Heart left ventricle (tissue), 16 donors: ENCODE measurements around the gene KCNQ1. TPM values are rescaled to one million over a fixed set of nuclear protein-coding genes. Genes with fewer than 3 reads are reported as not detected.

Experiments used
- ATAC-seq, 4 donors: fragments of 200-7000 bp; cut with Tn5 transposase; one replicate each; pipeline ENCODE4 v1.9.1; 2020 to 2022; ENCODE audit warnings: moderate library complexity in 4 of 4, mild to moderate bottlenecking in 3 of 4, moderate number of reproducible peaks in 1 of 4
- DNase-seq, 5 donors: peaks; one replicate each; pipeline ENCODE4 v3.0.0-alpha.2; 2020
- H3K27ac ChIP-seq, 12 donors: fragments of 200-600 bp; sonication (generic) in 4 of 12; one replicate each; pipeline versions ENCODE4 v1.5.0 to v1.8.0; 2016 to 2022; ENCODE audit warnings: mild to moderate bottlenecking in 2 of 12
- H3K27me3 ChIP-seq, 9 donors: fragments of 200-600 bp; sonication (generic) in 2 of 9; one replicate each; pipeline versions ENCODE4 v1.5.1 to v1.8.0; 2016 to 2022; ENCODE audit warnings: mild to moderate bottlenecking in 3 of 9
- H3K36me3 ChIP-seq, 9 donors: fragments of 200-600 bp; sonication (generic) in 2 of 9; one replicate each; pipeline versions ENCODE4 v1.5.0 to v1.8.0; 2018 to 2022; ENCODE audit warnings: mild to moderate bottlenecking in 2 of 9
- H3K4me1 ChIP-seq, 12 donors: fragments of 200-600 bp; sonication (generic) in 4 of 12; one replicate each; pipeline versions ENCODE4 v1.5.0 to v1.8.0; 2016 to 2022; ENCODE audit warnings: mild to moderate bottlenecking in 3 of 12
- H3K4me3 ChIP-seq, 12 donors: fragments of 200-600 bp; sonication (generic) in 4 of 12; one replicate each; pipeline versions ENCODE4 v1.5.0 to v1.8.0; 2017 to 2022; ENCODE audit warnings: mild to moderate bottlenecking in 9 of 12, moderate library complexity in 4 of 12
- H3K9me3 ChIP-seq, 12 donors: fragments of 200-600 bp; sonication (generic) in 4 of 12; one replicate each; pipeline versions ENCODE4 v1.5.0 to v1.8.0; 2016 to 2022; ENCODE audit warnings: mild to moderate bottlenecking in 1 of 12
- CTCF ChIP-seq, 12 donors: fragments of 200-600 bp; sonication (generic) in 4 of 12; IDR thresholded peaks; one replicate each; pipeline versions ENCODE4 v1.5.0 to v1.8.0; 2018 to 2022; ENCODE audit warnings: antibody characterized with exemption in 12 of 12, mild to moderate bottlenecking in 5 of 12
- POLR2A ChIP-seq, 2 donors: fragments of 450-650 bp; IDR thresholded peaks; one replicate each; pipeline ENCODE4 v1.6.1; 2017; ENCODE audit warnings: antibody characterized with exemption in 2 of 2, mild to moderate bottlenecking in 2 of 2, moderate library complexity in 2 of 2
- WGBS, 4 donors: extraction: QIAGEN DNeasy Blood & Tissue Kit in 2 of 4; methylation state at CpG; one replicate each; pipeline versions ENCODE4 v1.1.5 to v1.1.7; 2013 to 2018; 5-methylcytosine and 5-hydroxymethylcytosine counted together
- intact Hi-C, 10 donors: fragments of 100-400 bp; cut with DNase I; formaldehyde crosslinking; loops; one replicate each; pipeline versions ENCODE4 v1.11.1 to v1.14.2; 2022
- polyA plus RNA-seq, 2 donors: library from polyadenylated mRNA; stranded (reverse); fragments of 200-250 nt; gene quantifications; one replicate each; pipeline ENCODE4 v1.2.3, GENCODE V29; 2013
- total RNA-seq, 9 donors: library from RNA; depleted of rRNA in 2 of 9; stranded (reverse); fragments of >200 nt in 2 of 9; fragmentation: NEBNext Ultra II Directional in 3 of 9; extraction: Animal tissue kit (Norgen Biotek cat#: 25700) in 3 of 9; gene quantifications; one replicate each; pipeline versions ENCODE4 v1.1.0 to v1.2.4, GENCODE V29; 2016 to 2023
- donor health status: ischemic (EF 13 %, LVEDD 7.1; RV severe dilation, severe dysfunction).
- donor health status: healthy with polysubstance abuse.
- donor health status: DM: no; HTN: yes; CAD: no.
- donor health status: DM: no; HTN: no; CAD: no.
- donor health status: ischemic (EF 25% LVEDD 6.9; RV normal size, moderate dysfunction).
- donor health status: ischemic (EF 25% LVEDD 5.7; RV mildly dilated, moderate dysfunction).
- donor health status: healthy.
- donor health status: DM: yes; HTN: yes; CAD: no.
- donor health status: ischemic (EF 35%, LVEDD 5.7; RV mildly dilated, moderate dysfunction).
- donor health status: nonischemic (EF 11% LVEDD 7.7; RV severe dilation, severe dysfunction).
- donor health status: DM: yes; HTN: yes; CAD: no.
- donor health status: PGD.
- donor health status: ischemic (EF 29% LVEDD 5.4; RV normal size, mild dysfunction).
- donor health status: nonischemic (EF 23%, LVEDD 6.1; RV moderate dilation, normal function).

KCNQ1 gene
- total and polyA plus RNA-seq, 11 donors: 18.6 to 42.4 (median 31.4) TPM

- WGBS, 4 donors: 30 to 44% (median 36%) methylated on average over 11 to 23 of the region's 23 CpGs
- Histone ChIP-seq H3K9me3 (no peaks in the 10 kb centered on the region), H3K27me3 (no peaks in the 10 kb centered on the region), H3K4me3 (no peak overlapping the region), H3K4me1 (peaks cover 20 to 49% (median 41%) of the 10 kb centered on the region in 12 donors), H3K27ac (peak overlapping the region; percentile 63 to 99 (median 90)), H3K36me3 (no peaks in the 10 kb centered on the region)
- DNase-seq (peak; percentile 24 to 70 (median 37)), ATAC-seq (no peak)
- no peak for TF ChIP-seq CTCF (IDR thresholded peaks at IDR 0.05)
- TF ChIP-seq POLR2A (IDR thresholded peaks at IDR 0.05): no peak
- intact Hi-C loops: loop anchor here in 5 of 10 donors (2.0 to 10.0 kb wide), 6 partner anchors 78 to 245 kb away; partner anchors contain the start of gene CDKN1C (in 3 of the 5)
Measured at GRCh38 chr11:2779981-2780849, 335.4 kb downstream of the KCNQ1 start.

GRCh38 chr11:2780850-2781407 lies 336.1 kb downstream of the KCNQ1 start:
- H3K27me3 ChIP-seq: no peaks in the 10 kb centered on the region
- TF ChIP-seq CTCF (IDR thresholded peaks at IDR 0.05) (no peak), POLR2A (IDR thresholded peaks at IDR 0.05) (no peak)
- no peaks in the 10 kb centered on the region for H3K36me3 ChIP-seq
- intact Hi-C loops: loop anchor here in 3 of 10 donors (5.0 to 10.0 kb wide), 3 partner anchors 104 to 246 kb away; partner anchors contain the start of gene CDKN1C (in 2 of the 3)
- 56 to 72% (median 65%) methylated on average over 8 to 9 of the region's 9 CpGs for WGBS, 4 donors
- no peak for ATAC-seq
- peaks cover 20 to 49% (median 41%) of the 10 kb centered on the region in 12 donors for H3K4me1 ChIP-seq
- H3K4me3 ChIP-seq: no peak overlapping the region
- H3K27ac ChIP-seq: peak overlapping the region in 9 of 12 donors; percentile 37 to 99 (median 88)
- DNase-seq: peak in 2 of 5 donors; percentile 15 to 18
- H3K9me3 ChIP-seq: no peaks in the 10 kb centered on the region

GRCh38 chr11:2781408-2782274 lies 336.8 kb downstream of the KCNQ1 start:
- ATAC-seq (no peak), DNase-seq (peak; percentile 19 to 46 (median 22))
- H3K36me3 ChIP-seq: no peaks in the 10 kb centered on the region
- H3K27me3 ChIP-seq: no peaks in the 10 kb centered on the region
- peaks cover 0 to 6% (median 0%) of the 10 kb centered on the region in 12 donors for H3K9me3 ChIP-seq
- WGBS, 4 donors: 69 to 76% (median 73%) methylated on average over 19 of the region's 19 CpGs
- intact Hi-C loops: loop anchor here in 3 of 10 donors (5.0 to 10.0 kb wide), 3 partner anchors 103 to 247 kb away; partner anchors contain the start of gene CDKN1C (in 2 of the 3)
- H3K27ac ChIP-seq: peak overlapping the region in 8 of 12 donors; percentile 6 to 99 (median 45)
- H3K4me3 ChIP-seq: no peak overlapping the region
- H3K4me1 ChIP-seq: peaks cover 20 to 49% (median 41%) of the 10 kb centered on the region in 12 donors
- TF ChIP-seq CTCF (IDR thresholded peaks at IDR 0.05) (no peak), POLR2A (IDR thresholded peaks at IDR 0.05) (no peak)
